Pancreas (tissue), 10 donors: ENCODE measurements around the gene MYL12A. TPM values are rescaled to one million over a fixed set of nuclear protein-coding genes. Genes with fewer than 3 reads are reported as not detected.
"Not testable (repeated sequence)": the region's sequence is repeated elsewhere in the genome, so short reads cannot be mapped to it uniquely, and the experiment has no call there.

Experiments
- ATAC-seq, 4 donors: fragments of 200-7000 bp; cut with Tn5 transposase; one replicate each; pipeline versions ENCODE4 v1.8.0 to v1.9.1; 2020; ENCODE audit warnings: mild to moderate bottlenecking in 4 of 4, moderate library complexity in 4 of 4
- DNase-seq, 6 donors: peaks; one replicate each; pipeline ENCODE4 v3.0.0-alpha.2; 2020
- FAIRE-seq: peaks from 2 replicates; lab custom pipeline; 2012; peaks lifted over from hg19 to GRCh38; lab: Jason Lieb, UNC
- H3K27ac ChIP-seq, 4 donors: fragments of 200-600 bp; sonication (generic); 1 replicate in 3 of 4; 2 replicates in 1 of 4; pipeline versions ENCODE4 v1.5.0 to v1.8.0; 2020
- H3K27me3 ChIP-seq, 4 donors: fragments of 200-600 bp; one replicate each; pipeline ENCODE4 v1.8.0; 2021
- H3K36me3 ChIP-seq, 3 donors: fragments of 200-600 bp; sonication (generic) in 1 of 3; one replicate each; pipeline versions ENCODE4 v1.5.0 to v1.8.0; 2020 to 2021
- H3K4me1 ChIP-seq, 3 donors: fragments of 200-600 bp; one replicate each; pipeline ENCODE4 v1.8.0; 2021
- H3K4me3 ChIP-seq, 4 donors: fragments of 200-600 bp; sonication (generic) in 2 of 4; one replicate each; pipeline versions ENCODE4 v1.5.0 to v1.8.0; 2020 to 2021
- H3K9me3 ChIP-seq, 4 donors: fragments of 200-600 bp; one replicate each; pipeline ENCODE4 v1.8.0; 2021
- CTCF ChIP-seq, 4 donors: fragments of 200-600 bp; sonication (generic) in 3 of 4; IDR thresholded peaks; one replicate each; pipeline versions ENCODE4 v1.5.0 to v1.8.0; 2021; ENCODE audit warnings: antibody characterized with exemption in 4 of 4
- WGBS, 2 donors: extraction: QIAGEN DNeasy Blood & Tissue Kit; methylation state at CpG; one replicate each; pipeline ENCODE4 v1.1.7; 2013; 5-methylcytosine and 5-hydroxymethylcytosine counted together
- intact Hi-C, 3 donors: fragments of 100-400 bp; cut with DNase I; formaldehyde crosslinking; loops; one replicate each; pipeline versions ENCODE4 v1.11.1 to v1.14.2; 2022
- polyA plus RNA-seq, 2 donors: library from polyadenylated mRNA; stranded (reverse); fragments of 200-250 nt; gene quantifications; one replicate each; pipeline ENCODE4 v1.2.3, GENCODE V29; 2013
- total RNA-seq, 6 donors: library from RNA; stranded (reverse); fragmentation: NEBNext Ultra II Directional in 4 of 6; extraction: Animal tissue kit (Norgen Biotek cat#: 25700) in 4 of 6; gene quantifications; one replicate each; pipeline versions ENCODE4 v1.2.1 to v1.2.4, GENCODE V29; 2021 to 2023
- donor health status: healthy with polysubstance abuse.
- donor health status: DM: no; HTN: no; CAD: no; lungs with moderate emphysema.
- donor health status: DM: no; HTN: no; CAD: no.
- donor health status: control.
- donor health status: control.
- donor health status: Bipolar disorder and iron deficiency.
- donor health status: DM: yes; HTN: yes; CAD: no.
- donor health status: DM: no; HTN: no; CAD: no.
- donor health status: DM: no; HTN: no; CAD: no.
- donor health status: DM: yes; HTN: yes; CAD: no.

MYL12A gene
- total and polyA plus RNA-seq, 8 donors = 89.6 to 203 (median 116) TPM

- TF ChIP-seq CTCF (IDR thresholded peaks at IDR 0.05) = no peak
- Histone ChIP-seq H3K9me3 (no peaks in the 10 kb centered on the region), H3K27me3 (no peaks in the 10 kb centered on the region), H3K36me3 (no peaks in the 10 kb centered on the region), H3K27ac (peak overlapping the region; percentile 46 to 96 (median 72)), H3K4me3 (peak overlapping the region in 2 of 4 donors; percentile 33 to 44), H3K4me1 (peaks cover 14 to 31% (median 29%) of the 10 kb centered on the region in 3 donors)
- DNase-seq (no peak), ATAC-seq (peak; percentile 16 to 43 (median 24)), FAIRE-seq (no peak)
- intact Hi-C loops = no loop called here
- 20 to 27% methylated on average over 8 of the region's 8 CpGs for WGBS, 2 donors
Observed at GRCh38 chr18:3219241-3219630, 28.4 kb upstream of the MYL12A start.

- no peak for DNase-seq
- Histone ChIP-seq H3K9me3 (no peaks in the 10 kb centered on the region), H3K27me3 (no peaks in the 10 kb centered on the region), H3K27ac (peak within 1 kb of the TSS; percentile 46 to 96 (median 72)), H3K36me3 (no peaks in the 10 kb centered on the region), H3K4me1 (peaks cover 14 to 32% (median 29%) of the 10 kb centered on the region in 3 donors), H3K4me3 (peak within 1 kb of the TSS in 3 of 4 donors; percentile 7 to 44 (median 33))
- intact Hi-C loops = no loop called here
- ATAC-seq = peak; percentile 34 to 71 (median 56)
- no peak for FAIRE-seq
- WGBS, 2 donors = 33 to 35% methylated on average over 9 of the region's 9 CpGs
- no peak for TF ChIP-seq CTCF (IDR thresholded peaks at IDR 0.05)
Observed at GRCh38 chr18:3219631-3220335, 27.8 kb upstream of the MYL12A start, which contains the start of gene MYOM1. Gene MYOM1 (minus strand): TSS chr18:3219968. CDS start chr18:3215223, 4,745 bp downstream.

GRCh38 chr18:3220868-3221267, 26.7 kb upstream of the MYL12A start:
- intact Hi-C loops, H3K27me3 ChIP-seq, H3K9me3 ChIP-seq, FAIRE-seq, DNase-seq, H3K4me3 ChIP-seq, H3K36me3 ChIP-seq, ATAC-seq: not testable (repeated sequence)
- WGBS, 2 donors = 86 to 91% methylated on average over 4 of the region's 4 CpGs
- peaks cover 14 to 42% (median 30%) of the 10 kb centered on the region in 3 donors for H3K4me1 ChIP-seq
- H3K27ac ChIP-seq = peak overlapping the region in 2 of 4 donors; percentile 88 to 96

GRCh38 chr18:3221496-3221895, 26.1 kb upstream of the MYL12A start:
- intact Hi-C loops = no loop called here
- no peak for TF ChIP-seq CTCF (IDR thresholded peaks at IDR 0.05)
- WGBS, 2 donors = 90 to 93% methylated on average over 6 of the region's 6 CpGs
- DNase-seq (no peak), FAIRE-seq (no peak), ATAC-seq (no peak)
- no peaks in the 10 kb centered on the region for H3K9me3 ChIP-seq
- no peaks in the 10 kb centered on the region for H3K36me3 ChIP-seq
- H3K4me3 ChIP-seq = no peak overlapping the region
- H3K27me3 ChIP-seq = no peaks in the 10 kb centered on the region
- H3K4me1 ChIP-seq = peaks cover 14 to 42% (median 33%) of the 10 kb centered on the region in 3 donors
- no peak overlapping the region for H3K27ac ChIP-seq

- no peak for TF ChIP-seq CTCF (IDR thresholded peaks at IDR 0.05)
- Histone ChIP-seq H3K27me3 (no peaks in the 10 kb centered on the region), H3K4me1 (peaks cover 9 to 34% (median 24%) of the 10 kb centered on the region in 3 donors), H3K9me3 (no peaks in the 10 kb centered on the region), H3K36me3 (no peaks in the 10 kb centered on the region), H3K4me3 (no peak overlapping the region), H3K27ac (peak overlapping the region in 2 of 4 donors; percentile 52 to 62)
- WGBS, 2 donors = 51 to 74% methylated on average over 1 of the region's 1 CpG
- intact Hi-C loops = no loop called here
- no peak for DNase-seq
- peak in 1 of 4 donors; percentile 17 for ATAC-seq
- no peak for FAIRE-seq
Observed at GRCh38 chr18:3223356-3223755, 24.2 kb upstream of the MYL12A start.
